ENCODE results near the gene PTK6.

DNA sequence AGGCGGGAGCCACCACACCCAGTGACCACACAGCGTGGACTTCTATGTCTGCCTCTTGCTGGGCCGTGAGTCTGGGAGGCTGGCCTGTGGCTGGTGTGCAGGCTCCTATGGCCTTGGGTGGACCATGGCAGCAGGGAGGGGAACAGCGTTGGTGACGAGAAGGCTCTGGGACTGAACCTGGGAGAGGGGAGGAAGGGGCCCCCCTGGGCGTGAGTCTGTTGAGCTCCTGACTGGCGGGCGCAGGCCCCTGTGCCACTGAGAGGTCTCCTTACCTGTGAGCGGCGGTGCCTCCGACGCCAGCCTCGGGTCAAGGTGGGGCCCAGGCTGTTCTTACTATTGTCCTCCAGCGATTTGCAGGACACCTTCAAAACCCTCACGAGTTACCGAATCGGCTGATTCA is 49.6 kb upstream of the PTK6 start:
- TF ChIP-seq, protein P1, sequence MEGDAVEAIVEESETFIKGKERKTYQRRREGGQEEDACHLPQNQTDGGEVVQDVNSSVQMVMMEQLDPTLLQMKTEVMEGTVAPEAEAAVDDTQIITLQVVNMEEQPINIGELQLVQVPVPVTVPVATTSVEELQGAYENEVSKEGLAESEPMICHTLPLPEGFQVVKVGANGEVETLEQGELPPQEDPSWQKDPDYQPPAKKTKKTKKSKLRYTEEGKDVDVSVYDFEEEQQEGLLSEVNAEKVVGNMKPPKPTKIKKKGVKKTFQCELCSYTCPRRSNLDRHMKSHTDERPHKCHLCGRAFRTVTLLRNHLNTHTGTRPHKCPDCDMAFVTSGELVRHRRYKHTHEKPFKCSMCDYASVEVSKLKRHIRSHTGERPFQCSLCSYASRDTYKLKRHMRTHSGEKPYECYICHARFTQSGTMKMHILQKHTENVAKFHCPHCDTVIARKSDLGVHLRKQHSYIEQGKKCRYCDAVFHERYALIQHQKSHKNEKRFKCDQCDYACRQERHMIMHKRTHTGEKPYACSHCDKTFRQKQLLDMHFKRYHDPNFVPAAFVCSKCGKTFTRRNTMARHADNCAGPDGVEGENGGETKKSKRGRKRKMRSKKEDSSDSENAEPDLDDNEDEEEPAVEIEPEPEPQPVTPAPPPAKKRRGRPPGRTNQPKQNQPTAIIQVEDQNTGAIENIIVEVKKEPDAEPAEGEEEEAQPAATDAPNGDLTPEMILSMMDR (IDR thresholded peaks at IDR 0.05 in 4 of 5, conservative IDR thresholded peaks at IDR 0.05 in 1 of 5) = no peak
- TF ChIP-seq POLR2A (IDR thresholded peaks at IDR 0.05) = no peak

Data from gastrocnemius medialis (tissue), 4 donors.